Neural progenitor cell (in vitro differentiated cells): Measurements from ENCODE around the gene NARS2.

Experiments used
- CTCF ChIP-seq: fragments of 200-600 bp; sonication (generic); IDR thresholded peaks from 2 replicates; pipeline ENCODE4 v1.5.1; 2017; ENCODE audit warnings: antibody characterized with exemption, mild to moderate bottlenecking
- EZH2 ChIP-seq: fragments of 200-600 bp; sonication (generic); IDR thresholded peaks from 2 replicates; pipeline ENCODE4 v1.6.1; 2017; ENCODE audit warnings: antibody characterized with exemption, mild to moderate bottlenecking, moderate library complexity
- EZH2phosphoT487 ChIP-seq: fragments of 200-600 bp; sonication (generic); IDR thresholded peaks from 2 replicates; pipeline ENCODE4 v1.6.1; 2017; ENCODE audit warnings: antibody characterized with exemption

- TF ChIP-seq CTCF (no peak), EZH2 (no peak), EZH2phosphoT487 (no peak)
Measured at GRCh38 chr11:78526497-78527146, 48.0 kb downstream of the NARS2 start.
